ENCODE data around the gene KIFAP3. TPM values are rescaled to one million over a fixed set of nuclear protein-coding genes. Genes with fewer than 3 reads are reported as not detected.

Gene KIFAP3
- total and polyA plus RNA-seq, 2 of the 8 experiments (the other 6 are each of a cell fraction or from before 2014, with no cell fraction given), result 1.3 to 3.2 TPM

DNA sequence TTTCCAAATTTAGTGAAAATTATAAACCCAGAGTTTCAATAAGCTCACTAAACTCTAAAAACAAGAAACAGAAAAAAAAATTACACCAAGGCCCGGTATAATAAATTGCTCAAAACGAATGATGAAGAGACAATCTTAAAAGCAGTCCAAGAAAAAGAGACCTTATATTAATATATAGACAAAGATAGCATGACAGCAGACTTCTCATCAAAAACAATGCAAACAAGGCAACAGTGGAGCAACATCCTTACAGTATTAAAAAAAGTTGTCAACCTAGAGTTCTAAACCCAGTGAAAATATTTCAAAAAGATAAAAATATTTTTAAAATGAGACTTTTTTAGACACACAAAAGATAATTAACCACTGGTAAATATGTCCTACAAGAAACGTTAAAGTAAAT, 46.7 kb downstream of the KIFAP3 start (continued):
- TF ChIP-seq, protein P1, sequence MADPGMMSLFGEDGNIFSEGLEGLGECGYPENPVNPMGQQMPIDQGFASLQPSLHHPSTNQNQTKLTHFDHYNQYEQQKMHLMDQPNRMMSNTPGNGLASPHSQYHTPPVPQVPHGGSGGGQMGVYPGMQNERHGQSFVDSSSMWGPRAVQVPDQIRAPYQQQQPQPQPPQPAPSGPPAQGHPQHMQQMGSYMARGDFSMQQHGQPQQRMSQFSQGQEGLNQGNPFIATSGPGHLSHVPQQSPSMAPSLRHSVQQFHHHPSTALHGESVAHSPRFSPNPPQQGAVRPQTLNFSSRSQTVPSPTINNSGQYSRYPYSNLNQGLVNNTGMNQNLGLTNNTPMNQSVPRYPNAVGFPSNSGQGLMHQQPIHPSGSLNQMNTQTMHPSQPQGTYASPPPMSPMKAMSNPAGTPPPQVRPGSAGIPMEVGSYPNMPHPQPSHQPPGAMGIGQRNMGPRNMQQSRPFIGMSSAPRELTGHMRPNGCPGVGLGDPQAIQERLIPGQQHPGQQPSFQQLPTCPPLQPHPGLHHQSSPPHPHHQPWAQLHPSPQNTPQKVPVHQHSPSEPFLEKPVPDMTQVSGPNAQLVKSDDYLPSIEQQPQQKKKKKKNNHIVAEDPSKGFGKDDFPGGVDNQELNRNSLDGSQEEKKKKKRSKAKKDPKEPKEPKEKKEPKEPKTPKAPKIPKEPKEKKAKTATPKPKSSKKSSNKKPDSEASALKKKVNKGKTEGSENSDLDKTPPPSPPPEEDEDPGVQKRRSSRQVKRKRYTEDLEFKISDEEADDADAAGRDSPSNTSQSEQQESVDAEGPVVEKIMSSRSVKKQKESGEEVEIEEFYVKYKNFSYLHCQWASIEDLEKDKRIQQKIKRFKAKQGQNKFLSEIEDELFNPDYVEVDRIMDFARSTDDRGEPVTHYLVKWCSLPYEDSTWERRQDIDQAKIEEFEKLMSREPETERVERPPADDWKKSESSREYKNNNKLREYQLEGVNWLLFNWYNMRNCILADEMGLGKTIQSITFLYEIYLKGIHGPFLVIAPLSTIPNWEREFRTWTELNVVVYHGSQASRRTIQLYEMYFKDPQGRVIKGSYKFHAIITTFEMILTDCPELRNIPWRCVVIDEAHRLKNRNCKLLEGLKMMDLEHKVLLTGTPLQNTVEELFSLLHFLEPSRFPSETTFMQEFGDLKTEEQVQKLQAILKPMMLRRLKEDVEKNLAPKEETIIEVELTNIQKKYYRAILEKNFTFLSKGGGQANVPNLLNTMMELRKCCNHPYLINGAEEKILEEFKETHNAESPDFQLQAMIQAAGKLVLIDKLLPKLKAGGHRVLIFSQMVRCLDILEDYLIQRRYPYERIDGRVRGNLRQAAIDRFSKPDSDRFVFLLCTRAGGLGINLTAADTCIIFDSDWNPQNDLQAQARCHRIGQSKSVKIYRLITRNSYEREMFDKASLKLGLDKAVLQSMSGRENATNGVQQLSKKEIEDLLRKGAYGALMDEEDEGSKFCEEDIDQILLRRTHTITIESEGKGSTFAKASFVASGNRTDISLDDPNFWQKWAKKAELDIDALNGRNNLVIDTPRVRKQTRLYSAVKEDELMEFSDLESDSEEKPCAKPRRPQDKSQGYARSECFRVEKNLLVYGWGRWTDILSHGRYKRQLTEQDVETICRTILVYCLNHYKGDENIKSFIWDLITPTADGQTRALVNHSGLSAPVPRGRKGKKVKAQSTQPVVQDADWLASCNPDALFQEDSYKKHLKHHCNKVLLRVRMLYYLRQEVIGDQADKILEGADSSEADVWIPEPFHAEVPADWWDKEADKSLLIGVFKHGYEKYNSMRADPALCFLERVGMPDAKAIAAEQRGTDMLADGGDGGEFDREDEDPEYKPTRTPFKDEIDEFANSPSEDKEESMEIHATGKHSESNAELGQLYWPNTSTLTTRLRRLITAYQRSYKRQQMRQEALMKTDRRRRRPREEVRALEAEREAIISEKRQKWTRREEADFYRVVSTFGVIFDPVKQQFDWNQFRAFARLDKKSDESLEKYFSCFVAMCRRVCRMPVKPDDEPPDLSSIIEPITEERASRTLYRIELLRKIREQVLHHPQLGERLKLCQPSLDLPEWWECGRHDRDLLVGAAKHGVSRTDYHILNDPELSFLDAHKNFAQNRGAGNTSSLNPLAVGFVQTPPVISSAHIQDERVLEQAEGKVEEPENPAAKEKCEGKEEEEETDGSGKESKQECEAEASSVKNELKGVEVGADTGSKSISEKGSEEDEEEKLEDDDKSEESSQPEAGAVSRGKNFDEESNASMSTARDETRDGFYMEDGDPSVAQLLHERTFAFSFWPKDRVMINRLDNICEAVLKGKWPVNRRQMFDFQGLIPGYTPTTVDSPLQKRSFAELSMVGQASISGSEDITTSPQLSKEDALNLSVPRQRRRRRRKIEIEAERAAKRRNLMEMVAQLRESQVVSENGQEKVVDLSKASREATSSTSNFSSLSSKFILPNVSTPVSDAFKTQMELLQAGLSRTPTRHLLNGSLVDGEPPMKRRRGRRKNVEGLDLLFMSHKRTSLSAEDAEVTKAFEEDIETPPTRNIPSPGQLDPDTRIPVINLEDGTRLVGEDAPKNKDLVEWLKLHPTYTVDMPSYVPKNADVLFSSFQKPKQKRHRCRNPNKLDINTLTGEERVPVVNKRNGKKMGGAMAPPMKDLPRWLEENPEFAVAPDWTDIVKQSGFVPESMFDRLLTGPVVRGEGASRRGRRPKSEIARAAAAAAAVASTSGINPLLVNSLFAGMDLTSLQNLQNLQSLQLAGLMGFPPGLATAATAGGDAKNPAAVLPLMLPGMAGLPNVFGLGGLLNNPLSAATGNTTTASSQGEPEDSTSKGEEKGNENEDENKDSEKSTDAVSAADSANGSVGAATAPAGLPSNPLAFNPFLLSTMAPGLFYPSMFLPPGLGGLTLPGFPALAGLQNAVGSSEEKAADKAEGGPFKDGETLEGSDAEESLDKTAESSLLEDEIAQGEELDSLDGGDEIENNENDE (IDR thresholded peaks at IDR 0.05; ENCODE audit: insufficient replicate concordance, low read length), result no peak
- TF ChIP-seq HDAC2 (IDR thresholded peaks at IDR 0.05; ENCODE audit: borderline replicate concordance in 1 of 2, low read depth in 2 of 2, low read length in 2 of 2), result no peak

Data from H1 (cell line).